GM11168 (cell line): ENCODE measurements around the gene BICD1.

ENCODE experiments used
- in situ Hi-C: fragments of 300-500 bp; cut with MboI; formaldehyde crosslinking; loops from one replicate; pipeline ENCODE4 v1.12.0; 2022; ENCODE audit warnings: low sequenced_read_pairs; ENCODE audit not compliant: unreplicated experiment

The BICD1 gene

GRCh38 chr12:32100361-32100760 lies 6.3 kb upstream of the BICD1 start:
- in situ Hi-C loops = no loop called here

GRCh38 chr12:32100888-32101287 lies 5.8 kb upstream of the BICD1 start:
- in situ Hi-C loops = no loop called here

GRCh38 chr12:32102234-32102633 lies 4.4 kb upstream of the BICD1 start:
- in situ Hi-C loops = no loop called here

GRCh38 chr12:32104572-32105355 lies 1.9 kb upstream of the BICD1 start:
- in situ Hi-C loops = no loop called here

- in situ Hi-C loops = no loop called here
Measured at GRCh38 chr12:32105986-32106516, 596 bp upstream of the BICD1 start.

GRCh38 chr12:32107359-32108267 lies 966 bp downstream of the BICD1 start:
- in situ Hi-C loops = no loop called here

GRCh38 chr12:32108787-32109186 lies 2.1 kb downstream of the BICD1 start:
- in situ Hi-C loops = no loop called here

GRCh38 chr12:32110417-32110816 lies 3.8 kb downstream of the BICD1 start:
- in situ Hi-C loops = no loop called here

- in situ Hi-C loops = no loop called here
Measured at GRCh38 chr12:32110942-32111341, 4.3 kb downstream of the BICD1 start.

- in situ Hi-C loops = no loop called here
Measured at GRCh38 chr12:32115404-32116104, 8.9 kb downstream of the BICD1 start.

- in situ Hi-C loops = no loop called here
Measured at GRCh38 chr12:32116897-32117296, 10.2 kb downstream of the BICD1 start.

- in situ Hi-C loops = no loop called here
Measured at GRCh38 chr12:32117316-32117715, 10.7 kb downstream of the BICD1 start.

- in situ Hi-C loops = no loop called here
Measured at GRCh38 chr12:32118806-32119205, 12.2 kb downstream of the BICD1 start.

- in situ Hi-C loops = no loop called here
Measured at GRCh38 chr12:32120419-32120818, 13.8 kb downstream of the BICD1 start.

GRCh38 chr12:32124637-32125036 lies 18.0 kb downstream of the BICD1 start:
- in situ Hi-C loops = no loop called here

- in situ Hi-C loops = no loop called here
Measured at GRCh38 chr12:32125455-32126084, 18.9 kb downstream of the BICD1 start.

GRCh38 chr12:32126720-32127119 lies 20.1 kb downstream of the BICD1 start:
- in situ Hi-C loops = no loop called here

- in situ Hi-C loops = no loop called here
Measured at GRCh38 chr12:32131666-32132065, 25.0 kb downstream of the BICD1 start.

GRCh38 chr12:32134101-32134888 lies 27.6 kb downstream of the BICD1 start:
- in situ Hi-C loops = no loop called here
